Cardiac septum (tissue), 1 donor: Measurements from ENCODE around the gene AKAP10. TPM values are rescaled to one million over a fixed set of nuclear protein-coding genes. Genes with fewer than 3 reads are reported as not detected.
"Not testable (repeated sequence)": the region's sequence is repeated elsewhere in the genome, so short reads cannot be mapped to it uniquely, and the experiment has no call there.

ENCODE experiments used
- DNase-seq: peaks from one replicate; pipeline ENCODE4 v3.0.0-alpha.2; 2020; ENCODE audit warnings: low spot score
- intact Hi-C: fragments of 100-400 bp; cut with DNase I; formaldehyde crosslinking; loops from one replicate; pipeline ENCODE4 v1.14.0; 2022
- total RNA-seq: library from RNA; stranded (reverse); fragmentation: NEBNext Ultra II Directional; extraction: Animal tissue kit (Norgen Biotek cat#: 25700); gene quantifications from one replicate; pipeline ENCODE4 v1.2.1, GENCODE V29; 2021
- donor health status: DM: no; HTN: no; CAD: no.

AKAP10 gene
- total RNA-seq, 1 donor from 2014 or later: 18.5 TPM

DNA sequence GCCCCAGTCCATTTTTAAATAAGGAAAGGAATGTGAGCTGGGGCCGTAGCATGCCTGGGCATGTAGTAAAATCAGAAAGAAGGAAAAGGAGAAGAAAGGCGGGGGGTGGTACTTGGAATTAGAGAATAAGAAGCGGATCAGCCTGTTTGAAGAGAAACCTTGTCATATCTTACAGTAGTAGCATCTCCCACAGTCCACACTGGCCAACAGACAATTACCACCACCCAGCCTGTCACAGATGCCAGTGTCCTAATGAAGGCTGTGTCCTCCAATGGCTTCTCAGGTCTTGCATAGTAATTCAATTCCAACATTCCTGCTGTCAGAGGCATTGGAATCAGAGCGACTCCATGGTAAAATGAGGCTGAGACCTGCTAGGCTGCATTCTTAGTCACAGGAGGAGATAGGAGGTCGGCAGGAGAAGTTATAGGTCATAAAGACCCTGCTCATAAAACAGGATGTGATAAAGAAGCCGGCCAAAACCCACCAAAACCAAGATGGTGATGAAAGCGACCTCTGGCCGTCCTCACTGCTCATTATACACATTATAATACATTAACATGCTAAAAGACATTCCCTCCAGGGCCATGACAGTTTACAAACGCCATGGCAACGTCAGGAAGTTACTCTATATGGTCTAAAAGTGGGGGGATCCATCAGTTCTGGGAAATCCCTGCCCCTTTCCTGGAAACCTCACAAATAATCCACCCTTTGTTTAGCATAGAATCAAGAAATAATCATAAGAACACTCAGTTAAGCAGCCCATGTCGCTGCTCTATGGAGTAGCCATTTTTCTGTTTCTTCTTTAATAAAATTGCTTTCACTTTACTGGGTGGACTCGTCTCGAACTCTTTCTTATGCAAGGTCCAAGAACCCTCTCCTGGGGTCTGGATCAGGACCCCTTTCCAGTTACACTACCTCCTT lies 9.6 kb upstream of the AKAP10 start:
- intact Hi-C loops: no loop called here
- DNase-seq: no peak

- no peak for DNase-seq
- intact Hi-C loops: no loop called here
Measured at GRCh38 chr17:19979917-19980770, 2.5 kb upstream of the AKAP10 start.

- intact Hi-C loops: no loop called here
- no peak for DNase-seq
Measured at GRCh38 chr17:19978805-19979211, 1.2 kb upstream of the AKAP10 start.

- no peak for DNase-seq
- intact Hi-C loops: no loop called here
Measured at GRCh38 chr17:19978209-19978802, 678 bp upstream of the AKAP10 start.

GRCh38 chr17:19975601-19976000 lies 2.0 kb downstream of the AKAP10 start:
- no peak for DNase-seq
- intact Hi-C loops: no loop called here

DNA sequence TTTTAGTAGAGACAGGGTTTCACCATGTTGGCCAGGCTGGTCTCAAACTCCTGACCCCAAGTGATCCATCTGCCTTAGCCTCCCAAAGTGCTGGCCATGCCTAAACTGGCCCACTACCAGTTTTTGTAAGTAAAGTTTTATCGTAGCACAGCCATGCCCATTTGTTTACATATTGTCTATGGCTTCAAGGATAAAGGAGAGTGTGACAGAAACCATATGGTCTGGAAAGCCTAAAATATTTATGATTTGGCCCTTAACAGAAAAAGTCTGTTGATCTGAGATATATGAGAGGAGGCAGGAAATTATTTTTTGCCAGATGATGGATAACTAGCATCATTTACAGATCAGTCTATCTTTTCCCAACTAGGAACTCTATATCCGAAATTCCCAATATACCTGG lies 4.5 kb downstream of the AKAP10 start:
- intact Hi-C loops: no loop called here
- no peak for DNase-seq

- intact Hi-C loops, DNase-seq: not testable (repeated sequence)
Measured at GRCh38 chr17:19962954-19963353, 14.7 kb downstream of the AKAP10 start.

DNA sequence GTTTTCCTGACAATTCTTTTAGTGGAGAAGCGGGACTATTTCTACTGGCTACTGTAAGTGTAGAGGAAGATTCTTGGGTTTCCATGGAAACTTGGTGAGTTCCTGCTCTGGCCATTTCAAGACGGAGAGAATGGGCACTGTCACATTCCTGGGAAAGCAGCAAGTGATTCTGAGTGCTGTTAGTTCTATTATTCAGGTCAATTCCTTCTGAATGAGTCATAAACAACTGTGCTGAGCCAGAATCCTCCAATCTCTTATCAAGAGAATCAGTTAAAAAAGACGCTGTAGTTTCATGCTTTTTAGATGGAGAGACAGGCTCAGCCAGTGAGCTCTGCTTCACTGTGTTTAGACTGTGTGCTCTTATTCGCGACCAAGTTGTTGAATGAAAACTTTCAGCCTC lies 19.6 kb downstream of the AKAP10 start:
- intact Hi-C loops: no loop called here
- DNase-seq: no peak

GRCh38 chr17:19955099-19955498 lies 22.5 kb downstream of the AKAP10 start:
- no peak for DNase-seq
- intact Hi-C loops: no loop called here

GRCh38 chr17:19951411-19951810 lies 26.2 kb downstream of the AKAP10 start:
- DNase-seq, intact Hi-C loops: not testable (repeated sequence)

DNA sequence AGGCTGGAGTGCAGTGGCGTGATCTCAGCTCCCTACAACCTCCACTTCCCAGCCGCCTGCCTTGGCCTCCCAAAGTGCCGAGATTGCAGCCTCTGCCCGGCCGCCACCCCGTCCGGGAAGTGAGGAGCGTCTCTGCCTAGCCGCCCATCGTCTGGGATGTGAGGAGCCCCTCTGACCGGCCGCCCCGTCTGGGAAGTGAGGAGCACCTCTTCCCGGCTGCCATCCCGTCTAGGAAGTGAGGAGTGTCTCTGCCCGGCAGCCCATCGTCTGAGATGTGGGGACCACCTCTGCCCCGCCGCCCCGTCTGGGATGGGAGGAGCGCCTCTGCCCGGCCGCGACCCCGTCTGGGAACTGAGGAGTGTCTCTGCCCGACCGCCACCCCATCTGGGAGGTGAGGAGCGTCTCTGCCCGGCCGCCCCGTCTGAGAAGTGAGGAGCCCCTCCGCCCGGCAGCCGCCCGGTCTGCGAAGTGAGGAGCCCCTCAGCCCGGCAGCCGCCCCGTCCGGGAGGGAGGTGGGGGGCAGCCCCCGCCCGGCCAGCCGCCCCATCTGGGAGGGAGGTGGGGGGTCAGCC lies 26.9 kb downstream of the AKAP10 start:
- intact Hi-C loops, DNase-seq: not testable (repeated sequence)

- DNase-seq: no peak
- intact Hi-C loops: no loop called here
Measured at GRCh38 chr17:19948116-19948943, 29.3 kb downstream of the AKAP10 start.

- DNase-seq: no peak
- intact Hi-C loops: no loop called here
Measured at GRCh38 chr17:19946921-19947320, 30.7 kb downstream of the AKAP10 start.

GRCh38 chr17:19945009-19945626 lies 32.5 kb downstream of the AKAP10 start:
- intact Hi-C loops: no loop called here
- no peak for DNase-seq

GRCh38 chr17:19943599-19943998 lies 34.0 kb downstream of the AKAP10 start:
- DNase-seq: no peak
- intact Hi-C loops: no loop called here

- intact Hi-C loops: no loop called here
- no peak for DNase-seq
Measured at GRCh38 chr17:19943026-19943425, 34.6 kb downstream of the AKAP10 start.

- intact Hi-C loops: no loop called here
- no peak for DNase-seq
Measured at GRCh38 chr17:19940722-19941464, 36.7 kb downstream of the AKAP10 start.
